H1 (cell line): ENCODE data around the gene TSPOAP1. TPM values are rescaled to one million over a fixed set of nuclear protein-coding genes. Genes with fewer than 3 reads are reported as not detected.

Experiments used
- CTCF ChIA-PET: fragments of 300-600 bp; sonication (Branson Sonifier 250); formaldehyde crosslinking; loops from one replicate; lab custom pipeline; 2021; ENCODE audit not compliant: partially characterized antibody; lab: Charles Lee
- POLR2A ChIA-PET: fragments of 300-600 bp; sonication (Branson Sonifier 250); formaldehyde crosslinking; loops from one replicate; lab custom pipeline; 2021; ENCODE audit warnings: inconsistent platforms; ENCODE audit not compliant: partially characterized antibody; lab: Charles Lee
- DNase-seq, 2 experiments: peaks; one replicate each; pipeline versions ENCODE4 v3.0.0 to v3.0.0-alpha.2; 2010 to 2022; ENCODE audit warnings: low spot score in 2 of 2, low read depth in 1 of 2, mixed read lengths in 1 of 2
- FAIRE-seq: peaks from 2 replicates; lab custom pipeline; 2011; peaks lifted over from hg19 to GRCh38; lab: Jason Lieb, UNC
- H2AFZ ChIP-seq: 2 replicates; pipeline ENCODE4 v1.8.1; 2012; ENCODE audit warnings: low read length, inconsistent platforms
- H2AK5ac ChIP-seq: 2 replicates; pipeline ENCODE4 v1.6.1; 2013; ENCODE audit warnings: low read depth, low read length
- H2BK120ac ChIP-seq: replicated peaks from 2 replicates; pipeline ENCODE3; 2013; ENCODE audit warnings: low read depth, low read length, inconsistent platforms
- H2BK12ac ChIP-seq: 2 replicates; pipeline ENCODE4 v1.6.1; 2013; ENCODE audit warnings: low read depth, low read length
- H2BK15ac ChIP-seq: 2 replicates; pipeline ENCODE4 v1.6.1; 2013; ENCODE audit warnings: low read length
- H2BK20ac ChIP-seq: 2 replicates; pipeline ENCODE4 v1.6.1; 2013; ENCODE audit warnings: low read length
- H2BK5ac ChIP-seq: 2 replicates; pipeline ENCODE4 v1.6.1; 2013; ENCODE audit warnings: low read depth, low read length
- H3K14ac ChIP-seq: 2 replicates; pipeline ENCODE4 v1.6.1; 2013; ENCODE audit warnings: inconsistent platforms; ENCODE audit not compliant: insufficient read length
- H3K18ac ChIP-seq: 2 replicates; pipeline ENCODE4 v1.6.1; 2013; ENCODE audit warnings: low read length; ENCODE audit errors: extremely low read depth
- H3K23ac ChIP-seq: 2 replicates; pipeline ENCODE4 v1.6.1; 2013; ENCODE audit warnings: inconsistent platforms; ENCODE audit not compliant: insufficient read length
- H3K23me2 ChIP-seq: 2 replicates; pipeline ENCODE4 v1.6.1; 2013; ENCODE audit warnings: low read depth, low read length
- H3K27ac ChIP-seq: 2 replicates; pipeline ENCODE4 v1.6.1; 2011; ENCODE audit warnings: low read depth, low read length, inconsistent platforms
- H3K27me3 ChIP-seq, 4 experiments: replicated peaks in 1 of 4; 1 replicate in 1 of 4; 2 replicates in 3 of 4; pipeline versions ENCODE4 v1.6.1 to v1.8.1; 2011 to 2013; ENCODE audit warnings: low read length in 3 of 4, mild to moderate bottlenecking in 3 of 4, inconsistent platforms in 2 of 4, mixed read lengths in 2 of 4, moderate library complexity in 1 of 4; ENCODE audit not compliant: control insufficient read depth in 3 of 4, insufficient read depth in 3 of 4; ENCODE audit errors: extremely low read depth in 1 of 4
- H3K36me3 ChIP-seq, 4 experiments: 2 replicates each; pipeline versions ENCODE4 v1.6.1 to v1.8.1; 2011 to 2013; ENCODE audit warnings: mild to moderate bottlenecking in 4 of 4, low read length in 3 of 4, moderate library complexity in 2 of 4, control low read depth in 1 of 4, inconsistent platforms in 1 of 4; ENCODE audit not compliant: insufficient read depth in 4 of 4, control insufficient read depth in 2 of 4
- H3K4ac ChIP-seq: replicated peaks from 2 replicates; pipeline ENCODE3; 2013; ENCODE audit warnings: low read length, low read depth, mixed read lengths, inconsistent platforms; ENCODE audit not compliant: insufficient read length
- H3K4me1 ChIP-seq, 4 experiments: replicated peaks in 1 of 4; 1 replicate in 1 of 4; 2 replicates in 3 of 4; pipeline versions ENCODE4 v1.6.1 to v1.8.1; 2011 to 2013; ENCODE audit warnings: low read length in 3 of 4, inconsistent platforms in 2 of 4, mixed read lengths in 1 of 4; ENCODE audit not compliant: insufficient read depth in 4 of 4, control insufficient read depth in 3 of 4
- H3K4me2 ChIP-seq, 2 experiments: 2 replicates each; pipeline versions ENCODE4 v1.6.1 to v1.8.1; 2011 to 2013; ENCODE audit warnings: low read depth in 2 of 2, low read length in 2 of 2, control low read depth in 1 of 2, inconsistent platforms in 1 of 2, mild to moderate bottlenecking in 1 of 2; ENCODE audit not compliant: insufficient read depth in 1 of 2
- H3K4me3 ChIP-seq, 4 experiments: fragments of 200-600, 300-600 bp in 1 of 4; sonication (generic), shearing (Covaris generic), sonication (Bioruptor Twin) in 1 of 4; 2 replicates each; pipeline versions ENCODE4 v1.5.1 to v1.8.1; 2011 to 2016; ENCODE audit warnings: low read length in 4 of 4, low read depth in 3 of 4, control low read depth in 2 of 4, inconsistent platforms in 2 of 4, mild to moderate bottlenecking in 2 of 4, mixed read lengths in 1 of 4, moderate library complexity in 1 of 4; ENCODE audit not compliant: insufficient read depth in 2 of 4; ENCODE audit errors: extremely low read depth in 1 of 4
- H3K56ac ChIP-seq: replicated peaks from 2 replicates; pipeline ENCODE3; 2013; ENCODE audit warnings: low read depth, mild to moderate bottlenecking, mixed read lengths, low read length, inconsistent platforms; ENCODE audit not compliant: insufficient read length
- H3K79me1 ChIP-seq: 2 replicates; pipeline ENCODE4 v1.6.1; 2013; ENCODE audit warnings: low read depth, low read length, control low read depth
- H3K79me2 ChIP-seq, 2 experiments: 2 replicates each; pipeline versions ENCODE4 v1.6.1 to v1.8.1; 2012 to 2013; ENCODE audit warnings: low read length in 2 of 2, mild to moderate bottlenecking in 2 of 2, inconsistent platforms in 1 of 2; ENCODE audit not compliant: insufficient read depth in 2 of 2, control insufficient read depth in 1 of 2
- H3K9ac ChIP-seq, 4 experiments: replicated peaks in 1 of 4; 1 replicate in 1 of 4; 2 replicates in 3 of 4; pipeline versions ENCODE4 v1.6.1 to v1.8.1; 2011 to 2013; ENCODE audit warnings: low read depth in 3 of 4, low read length in 3 of 4, control low read depth in 2 of 4, mild to moderate bottlenecking in 2 of 4, moderate library complexity in 2 of 4, inconsistent platforms in 1 of 4; ENCODE audit errors: extremely low read depth in 1 of 4
- H3K9me3 ChIP-seq, 2 experiments: 2 replicates each; pipeline versions ENCODE4 v1.6.1 to v1.8.1; 2012 to 2013; ENCODE audit warnings: mild to moderate bottlenecking in 2 of 2, moderate library complexity in 2 of 2, control low read depth in 1 of 2, inconsistent platforms in 1 of 2, low read depth in 1 of 2, low read length in 1 of 2, mixed read lengths in 1 of 2; ENCODE audit not compliant: insufficient read depth in 2 of 2
- H4K20me1 ChIP-seq, 2 experiments: replicated peaks in 1 of 2; 2 replicates each; pipeline versions ENCODE3 to v1.8.1; 2011 to 2013; ENCODE audit warnings: inconsistent platforms in 2 of 2, low read length in 2 of 2, mild to moderate bottlenecking in 1 of 2; ENCODE audit not compliant: insufficient read depth in 2 of 2, control insufficient read depth in 1 of 2
- H4K5ac ChIP-seq: 2 replicates; pipeline ENCODE4 v1.6.1; 2013; ENCODE audit warnings: low read length, low read depth, mixed read lengths, inconsistent platforms; ENCODE audit not compliant: insufficient read length
- H4K8ac ChIP-seq: 2 replicates; pipeline ENCODE4 v1.8.0; 2013; ENCODE audit warnings: mild to moderate bottlenecking, moderate library complexity, low read length, inconsistent platforms; ENCODE audit not compliant: insufficient read depth; ENCODE audit errors: extremely low read depth
- H4K91ac ChIP-seq: replicated peaks from 2 replicates; pipeline ENCODE3; 2013; ENCODE audit warnings: low read length, mixed read lengths, inconsistent platforms; ENCODE audit not compliant: insufficient read length
- CBX8 ChIP-seq: fragments of 300-800, 300-1000 bp; sonication (generic); IDR thresholded peaks from 2 replicates; pipeline ENCODE4 v1.7.1; 2016; ENCODE audit warnings: low read depth, low read length, borderline replicate concordance
- CEBPB ChIP-seq: IDR thresholded peaks from 2 replicates; pipeline ENCODE4 v1.6.1; 2012; ENCODE audit warnings: low read depth, low read length
- HDAC6 ChIP-seq: IDR thresholded peaks from one replicate; pipeline ENCODE4 v1.7.1; 2012; ENCODE audit warnings: low read depth, mild to moderate bottlenecking, inconsistent platforms, low read length, moderate library complexity
- JUN ChIP-seq: IDR thresholded peaks from 2 replicates; pipeline ENCODE4 v1.6.1; 2011; ENCODE audit warnings: low read depth, mild to moderate bottlenecking, improper control_type of control experiment, low read length
- JUND ChIP-seq: IDR thresholded peaks from 2 replicates; pipeline ENCODE4 v1.6.1; 2011; ENCODE audit warnings: mild to moderate bottlenecking, improper control_type of control experiment, low read length
- MAX ChIP-seq: IDR thresholded peaks from 2 replicates; pipeline ENCODE4 v1.6.1; 2012; ENCODE audit warnings: inconsistent platforms
- NANOG ChIP-seq: IDR thresholded peaks from 2 replicates; pipeline ENCODE4 v1.6.1; 2011; ENCODE audit warnings: low read length, low read depth, mild to moderate bottlenecking, inconsistent platforms; ENCODE audit not compliant: insufficient read depth, poor library complexity, severe bottlenecking
- NRF1 ChIP-seq: IDR thresholded peaks from 2 replicates; pipeline ENCODE4 v1.6.1; 2011; ENCODE audit warnings: mild to moderate bottlenecking, low read depth, low read length, improper control_type of control experiment
- RXRA ChIP-seq: IDR thresholded peaks from 2 replicates; pipeline ENCODE4 v1.6.1; 2011; ENCODE audit warnings: low read depth, mild to moderate bottlenecking, low read length, moderate library complexity; ENCODE audit not compliant: insufficient read depth
- SIX5 ChIP-seq: IDR thresholded peaks from 2 replicates; pipeline ENCODE4 v1.6.1; 2011; ENCODE audit warnings: mild to moderate bottlenecking, low read depth, low read length
- WGBS, 2 experiments: shearing (Covaris generic) in 1 of 2; methylation state at CpG; one replicate each; pipeline versions ENCODE4 v1.1.6 to v1.1.7; 2013 to 2015; ENCODE audit warnings: low lambda C conversion rate in 2 of 2, mixed read lengths in 2 of 2, inconsistent platforms in 1 of 2, low coverage in 1 of 2, missing lambda C conversion rate in 1 of 2; ENCODE audit not compliant: insufficient replicate concordance in 2 of 2, insufficient coverage in 1 of 2, insufficient read length in 1 of 2; ENCODE audit errors: extremely low coverage in 1 of 2, missing lambda C conversion rate in 1 of 2; 5-methylcytosine and 5-hydroxymethylcytosine counted together
- polyA plus RNA-seq, 7 experiments: library from polyadenylated mRNA; depleted of rRNA in 3 of 7; stranded (reverse) in 5 of 7; unstranded in 2 of 7; fragments of >200 nt in 5 of 7; fragments of 200-250 nt in 2 of 7; gene quantifications; 1 replicate in 5 of 7; 2 replicates in 1 of 7; 4 replicates in 1 of 7; pipeline versions ENCODE4 v1.2.1 to v1.2.3, GENCODE V29; 2011 to 2013; ENCODE audit warnings: missing spikeins in 2 of 7, mixed read lengths in 2 of 7
- total RNA-seq: library from RNA; stranded (reverse); fragmentation: NEBNext Ultra II Directional; extraction: Animal tissue kit (Norgen Biotek cat#: 25700); gene quantifications from 2 replicates; pipeline ENCODE4 v1.2.1, GENCODE V29; 2021

The TSPOAP1 gene
- total and polyA plus RNA-seq, 2 of the 8 experiments (the other 6 are each of a cell fraction or from before 2014, with no cell fraction given): 7.6 to 9.2 TPM

GRCh38 chr17:58280480-58281217, 47.9 kb downstream of the TSPOAP1 start, which contains the start of gene MPO:
Gene MPO (minus strand): TSS chr17:58280935. CDS start chr17:58280758, 177 bp downstream.
- no peaks in the 10 kb centered on the region for H4K20me1 ChIP-seq
- no peak within 1 kb of the TSS for H4K8ac ChIP-seq
- no peak within 1 kb of the TSS for H3K27ac ChIP-seq
- no peaks in the 10 kb centered on the region for H3K36me3 ChIP-seq
- no peak within 1 kb of the TSS for H4K5ac ChIP-seq
- H2BK12ac ChIP-seq: peak within 1 kb of the TSS; percentile 33; the same call in 1 of the 2 replicates
- no peak within 1 kb of the TSS for H2BK120ac ChIP-seq
- ChIA-PET POLR2A (interaction anchor here (0.6 to 1.8 kb wide), 4 partner anchors 13 to 233 kb away, joined by 3 to 5 read pairs (median 4); no protein-coding TSS in a partner anchor), CTCF (interaction anchor here (0.6 to 7.9 kb wide), 13 partner anchors 12 to 1339 kb away, joined by 3 to 75 read pairs (median 5); partner anchors contain the start of gene RNF43)
- WGBS, 2 experiments: 80% methylated on average over 4 of the region's 5 CpGs; no CpG with 5 or more reads in 1 of the 2 experiments
- no peaks in the 10 kb centered on the region for H3K9me3 ChIP-seq
- no peak within 1 kb of the TSS for H3K56ac ChIP-seq
- no peaks in the 10 kb centered on the region for H3K79me2 ChIP-seq
- H3K4ac ChIP-seq: peak within 1 kb of the TSS; percentile 14
- H3K79me1 ChIP-seq: no peaks in the 10 kb centered on the region
- no peak within 1 kb of the TSS for H3K4me3 ChIP-seq
- TF ChIP-seq HDAC6 (no peak), JUND (no peak), MAX (no peak), NANOG (no peak), NRF1 (no peak), JUN (no peak), SIX5 (no peak), RXRA (no peak), CBX8 (no peak), CEBPB (no peak)
- H2BK20ac ChIP-seq: no peak within 1 kb of the TSS; the same call in 1 of the 2 replicates
- no peak within 1 kb of the TSS for H2BK15ac ChIP-seq
- peaks cover 0 to 8% (median 6%) of the 10 kb centered on the region in 4 experiments; a peak in 5 of 7 replicates for H3K4me1 ChIP-seq
- peaks cover 0 to 8% (median 0%) of the 10 kb centered on the region in 4 experiments; a peak in 3 of 7 replicates for H3K27me3 ChIP-seq
- no peak within 1 kb of the TSS for H2AFZ ChIP-seq
- DNase-seq (no peak), FAIRE-seq (no peak)
- no peak within 1 kb of the TSS for H3K9ac ChIP-seq
- H2AK5ac ChIP-seq: no peak within 1 kb of the TSS
- no peak within 1 kb of the TSS for H3K14ac ChIP-seq
- H3K4me2 ChIP-seq: no peak within 1 kb of the TSS
- H3K18ac ChIP-seq: no peak within 1 kb of the TSS
- H3K23me2 ChIP-seq: no peaks in the 10 kb centered on the region
- no peak within 1 kb of the TSS for H4K91ac ChIP-seq
- 0 out of 2 replicates have a peak within 1 kb of the TSS, but pooled peaks have one; percentile 24 for H2BK5ac ChIP-seq
- no peak within 1 kb of the TSS for H3K23ac ChIP-seq
